Spinal cord (tissue), 10 donors: Measurements from ENCODE around the gene SYNE1. TPM values are rescaled to one million over a fixed set of nuclear protein-coding genes. Genes with fewer than 3 reads are reported as not detected.

Experiments used
- DNase-seq, 6 donors: peaks; one replicate each; pipeline versions ENCODE4 v3.0.0 to v3.0.0-alpha.2; 2013 to 2015; ENCODE audit warnings: low spot score in 6 of 6, low read depth in 4 of 6
- H3K27ac ChIP-seq: one replicate; pipeline ENCODE4 v1.5.1; 2013; ENCODE audit warnings: low read depth, low read length, control low read depth
- H3K27me3 ChIP-seq: one replicate; pipeline ENCODE4 v1.6.1; 2013; ENCODE audit warnings: low read length; ENCODE audit not compliant: control insufficient read depth, insufficient read depth
- H3K36me3 ChIP-seq: one replicate; pipeline ENCODE4 v1.6.1; 2013; ENCODE audit warnings: low read length; ENCODE audit not compliant: control insufficient read depth, insufficient read depth
- H3K4me1 ChIP-seq: one replicate; pipeline ENCODE4 v1.6.1; 2013; ENCODE audit warnings: low read length; ENCODE audit not compliant: control insufficient read depth, insufficient read depth
- H3K4me3 ChIP-seq: one replicate; pipeline ENCODE4 v1.5.1; 2013; ENCODE audit warnings: low read depth, low read length, control low read depth
- H3K9me3 ChIP-seq: one replicate; pipeline ENCODE4 v1.6.1; 2013; ENCODE audit warnings: low read length; ENCODE audit not compliant: control insufficient read depth, insufficient read depth
- WGBS: methylation state at CpG from one replicate; pipeline ENCODE4 v1.1.5; 2013; ENCODE audit warnings: missing lambda C conversion rate; ENCODE audit not compliant: insufficient coverage; 5-methylcytosine and 5-hydroxymethylcytosine counted together
- polyA plus RNA-seq, 2 donors: library from polyadenylated mRNA; unstranded; fragments of 120-200 nt; gene quantifications; one replicate each; pipeline ENCODE4 v1.2.1, GENCODE V29; 2013; ENCODE audit not compliant: insufficient read length in 2 of 2
- total RNA-seq, 2 donors: library from RNA; depleted of rRNA in 1 of 2; stranded (reverse); fragments of 120-200 nt in 1 of 2; fragments of >200 nt in 1 of 2; gene quantifications; one replicate each; pipeline versions ENCODE4 v1.2.3 to v1.2.4, GENCODE V29; 2013 to 2014
- donor health status: healthy.

SYNE1 gene
- total and polyA plus RNA-seq, 4 donors = 71.5 to 201 (median 105) TPM

DNA sequence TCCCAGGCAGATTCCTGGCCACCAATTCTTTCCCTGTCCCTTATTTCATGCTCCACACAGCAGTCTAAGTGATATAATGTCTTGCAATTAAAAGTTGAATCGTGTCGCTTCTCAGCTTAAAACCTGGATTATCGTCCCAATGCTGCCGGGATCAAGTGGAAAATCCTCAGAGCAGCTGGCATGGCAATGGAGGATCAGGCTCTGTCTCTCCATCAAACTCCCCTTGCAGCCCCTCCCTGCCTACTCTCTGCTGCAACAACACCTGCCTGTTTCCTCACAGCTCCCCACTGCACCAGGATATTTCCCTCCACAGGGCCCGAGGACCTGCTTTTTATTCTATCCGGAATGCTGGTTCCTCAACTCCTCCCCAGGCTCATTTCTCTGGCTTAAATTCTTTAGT is 277.1 kb downstream of the SYNE1 start:
- no peaks in the 10 kb centered on the region for H3K9me3 ChIP-seq
- no peak overlapping the region for H3K4me3 ChIP-seq
- H3K27me3 ChIP-seq = no peaks in the 10 kb centered on the region
- H3K36me3 ChIP-seq = peaks cover 3% of the 10 kb centered on the region
- no peak overlapping the region for H3K27ac ChIP-seq
- DNase-seq = no peak
- H3K4me1 ChIP-seq = no peaks in the 10 kb centered on the region
- 70% methylated on average over 4 of the region's 6 CpGs for WGBS

DNA sequence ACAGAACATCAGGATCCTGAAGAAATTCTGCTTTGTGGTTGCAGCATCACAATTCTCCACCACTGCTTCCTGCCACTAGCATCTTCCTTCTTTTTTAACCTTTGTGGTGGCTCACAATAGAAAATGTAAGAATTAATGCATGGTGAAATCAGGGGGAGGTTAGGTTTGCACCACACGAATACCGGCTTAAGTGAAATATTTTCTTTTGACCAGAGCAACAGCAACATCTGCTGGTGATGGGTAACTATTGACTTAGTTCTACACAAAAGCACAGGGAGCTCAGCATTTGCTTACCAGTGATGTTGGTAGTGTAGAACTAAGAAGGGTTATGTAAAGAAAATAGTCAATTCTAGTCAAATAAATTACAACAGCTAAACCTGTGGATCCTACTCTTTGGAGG is 280.5 kb downstream of the SYNE1 start:
- peaks cover 14% of the 10 kb centered on the region for H3K36me3 ChIP-seq
- H3K9me3 ChIP-seq = no peaks in the 10 kb centered on the region
- H3K4me3 ChIP-seq = no peak overlapping the region
- no peaks in the 10 kb centered on the region for H3K4me1 ChIP-seq
- DNase-seq = peak in 2 of 6 donors; percentile 17 to 73
- H3K27ac ChIP-seq = no peak overlapping the region
- no peaks in the 10 kb centered on the region for H3K27me3 ChIP-seq
- no CpG with 5 or more reads among the region's 2 CpGs for WGBS

DNA sequence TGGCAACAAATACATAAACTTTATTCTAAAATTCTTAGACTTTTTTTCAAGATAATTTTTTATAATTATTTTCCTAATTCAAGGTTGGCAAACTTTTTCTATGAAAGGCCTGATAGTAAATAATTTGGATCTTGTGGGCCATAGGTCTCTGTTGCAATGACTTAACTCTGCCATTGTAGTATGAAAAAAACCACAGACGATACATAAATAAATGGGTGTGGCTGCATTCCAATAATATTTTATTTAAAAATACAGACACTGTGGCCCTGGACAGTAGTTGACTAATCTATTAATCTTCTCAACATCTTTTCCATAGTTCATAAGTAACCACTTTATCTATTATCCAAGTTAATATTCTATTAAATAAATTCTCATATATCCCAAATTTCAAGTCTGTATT is 281.1 kb downstream of the SYNE1 start:
- Histone ChIP-seq H3K27ac (no peak overlapping the region), H3K4me3 (no peak overlapping the region), H3K27me3 (no peaks in the 10 kb centered on the region), H3K4me1 (no peaks in the 10 kb centered on the region), H3K36me3 (peaks cover 14% of the 10 kb centered on the region), H3K9me3 (no peaks in the 10 kb centered on the region)
- no CpG with 5 or more reads among the region's 1 CpG for WGBS
- DNase-seq = no peak

DNA sequence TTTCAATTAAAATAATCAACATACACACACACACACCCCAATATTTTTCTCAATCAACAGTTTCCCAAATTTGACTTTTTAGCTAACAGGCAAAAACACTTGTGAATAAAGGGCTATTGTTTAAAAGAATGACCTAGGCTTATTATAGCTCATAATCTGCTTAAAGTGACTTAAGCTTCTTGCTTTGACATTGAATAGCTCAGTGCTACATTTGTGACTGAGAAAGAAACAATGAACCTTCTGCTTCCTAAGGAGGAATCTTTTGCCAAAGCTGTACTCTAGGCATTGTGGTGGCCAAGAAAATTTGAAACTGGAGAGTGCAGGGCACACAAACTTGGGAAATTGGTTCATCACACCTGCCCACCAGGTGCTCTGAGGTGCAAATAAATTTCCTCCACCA is 282.0 kb downstream of the SYNE1 start:
- Histone ChIP-seq H3K27me3 (no peaks in the 10 kb centered on the region), H3K4me1 (no peaks in the 10 kb centered on the region), H3K9me3 (no peaks in the 10 kb centered on the region), H3K36me3 (peaks cover 15% of the 10 kb centered on the region), H3K4me3 (no peak overlapping the region), H3K27ac (no peak overlapping the region)
- DNase-seq = no peak

DNA sequence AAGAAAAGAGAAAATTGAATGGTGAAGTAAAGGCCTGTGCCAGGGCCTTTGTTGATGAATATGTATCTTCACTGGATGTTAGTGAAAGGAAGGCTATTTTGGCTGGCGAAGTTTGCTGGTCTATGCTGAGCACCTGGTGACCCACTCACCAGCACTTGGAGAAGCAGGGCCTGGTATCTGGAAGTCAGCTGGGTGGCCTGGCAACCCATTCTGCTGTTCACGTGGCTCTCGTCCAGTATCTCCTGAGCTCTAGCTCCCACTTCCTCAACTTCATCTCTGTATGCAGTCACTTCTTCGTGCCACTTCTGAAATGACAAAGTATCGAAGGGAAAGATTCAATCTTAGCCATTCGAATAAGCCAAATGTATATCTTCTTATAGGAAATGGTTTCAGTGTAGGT is 283.7 kb downstream of the SYNE1 start:
- H3K27me3 ChIP-seq = no peaks in the 10 kb centered on the region
- peaks cover 22% of the 10 kb centered on the region for H3K36me3 ChIP-seq
- no peaks in the 10 kb centered on the region for H3K4me1 ChIP-seq
- H3K4me3 ChIP-seq = no peak overlapping the region
- no peak for DNase-seq
- no peaks in the 10 kb centered on the region for H3K9me3 ChIP-seq
- 60% methylated on average over 1 of the region's 6 CpGs for WGBS
- no peak overlapping the region for H3K27ac ChIP-seq

DNA sequence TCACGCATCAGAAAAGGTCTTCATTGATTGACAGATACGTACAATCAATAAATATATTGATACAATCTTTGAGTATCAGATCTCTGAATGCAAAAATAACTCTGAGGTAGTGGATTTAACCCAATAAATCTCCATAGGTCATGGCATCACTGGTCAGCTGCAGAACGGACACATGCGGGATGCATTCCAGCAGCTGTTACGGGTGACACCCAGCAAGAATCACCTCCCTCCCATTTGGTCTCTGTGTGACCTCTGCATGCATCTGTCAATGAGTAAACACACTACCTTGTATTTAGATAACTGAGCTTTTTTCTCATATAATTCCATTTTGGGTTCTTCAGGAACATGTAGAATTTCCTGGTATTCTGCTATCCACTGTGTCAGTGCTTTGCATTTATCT is 285.4 kb downstream of the SYNE1 start:
- Histone ChIP-seq H3K4me1 (no peaks in the 10 kb centered on the region), H3K36me3 (peaks cover 32% of the 10 kb centered on the region), H3K9me3 (no peaks in the 10 kb centered on the region), H3K27me3 (no peaks in the 10 kb centered on the region), H3K4me3 (no peak overlapping the region), H3K27ac (no peak overlapping the region)
- WGBS = no CpG with 5 or more reads among the region's 5 CpGs
- no peak for DNase-seq

DNA sequence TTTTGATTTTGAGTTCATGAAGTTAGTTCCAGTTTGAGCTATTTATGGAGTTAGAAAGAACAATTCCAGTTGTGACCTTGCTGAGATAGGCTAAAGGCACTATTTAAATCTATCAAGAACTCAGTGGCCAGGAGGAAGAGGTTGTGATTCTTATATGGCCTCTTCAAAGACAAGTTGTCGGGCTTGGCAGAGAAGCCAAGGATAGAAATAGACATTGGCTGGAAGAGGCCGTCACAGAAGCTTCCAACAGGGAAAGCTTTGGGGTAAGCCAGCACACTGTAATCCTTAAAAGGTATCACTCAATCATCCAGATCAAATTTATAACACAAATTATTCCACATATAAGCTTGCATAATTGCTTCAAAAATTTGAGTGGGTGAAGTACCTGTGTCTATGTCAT is 286.1 kb downstream of the SYNE1 start:
- H3K4me3 ChIP-seq = no peak overlapping the region
- H3K27me3 ChIP-seq = no peaks in the 10 kb centered on the region
- H3K36me3 ChIP-seq = peaks cover 38% of the 10 kb centered on the region
- no CpG with 5 or more reads among the region's 2 CpGs for WGBS
- no peaks in the 10 kb centered on the region for H3K4me1 ChIP-seq
- no peak overlapping the region for H3K27ac ChIP-seq
- no peak for DNase-seq
- H3K9me3 ChIP-seq = no peaks in the 10 kb centered on the region

DNA sequence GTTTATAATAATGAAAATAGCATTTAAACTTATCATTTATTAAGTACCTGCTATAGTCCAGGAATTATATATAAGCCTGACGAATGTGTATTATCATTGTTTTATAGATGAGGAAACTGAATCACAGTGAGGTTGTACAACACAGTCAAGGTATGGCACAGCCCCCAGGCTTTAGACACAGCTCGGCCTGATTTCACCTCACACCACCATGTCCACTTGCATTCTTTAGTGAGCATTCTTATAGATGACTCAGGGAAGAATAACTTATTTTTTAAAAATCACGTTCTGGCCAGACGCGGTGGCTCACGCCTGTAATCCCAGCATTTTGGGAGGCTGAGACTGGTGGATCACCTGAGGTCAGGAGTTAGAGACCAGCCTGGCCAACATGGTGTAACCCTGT is 289.0 kb downstream of the SYNE1 start:
- Histone ChIP-seq H3K36me3 (peaks cover 38% of the 10 kb centered on the region), H3K4me1 (no peaks in the 10 kb centered on the region), H3K9me3 (no peaks in the 10 kb centered on the region), H3K27me3 (no peaks in the 10 kb centered on the region), H3K27ac (no peak overlapping the region), H3K4me3 (no peak overlapping the region)
- no peak for DNase-seq
- 100% methylated on average over 5 of the region's 6 CpGs for WGBS

DNA sequence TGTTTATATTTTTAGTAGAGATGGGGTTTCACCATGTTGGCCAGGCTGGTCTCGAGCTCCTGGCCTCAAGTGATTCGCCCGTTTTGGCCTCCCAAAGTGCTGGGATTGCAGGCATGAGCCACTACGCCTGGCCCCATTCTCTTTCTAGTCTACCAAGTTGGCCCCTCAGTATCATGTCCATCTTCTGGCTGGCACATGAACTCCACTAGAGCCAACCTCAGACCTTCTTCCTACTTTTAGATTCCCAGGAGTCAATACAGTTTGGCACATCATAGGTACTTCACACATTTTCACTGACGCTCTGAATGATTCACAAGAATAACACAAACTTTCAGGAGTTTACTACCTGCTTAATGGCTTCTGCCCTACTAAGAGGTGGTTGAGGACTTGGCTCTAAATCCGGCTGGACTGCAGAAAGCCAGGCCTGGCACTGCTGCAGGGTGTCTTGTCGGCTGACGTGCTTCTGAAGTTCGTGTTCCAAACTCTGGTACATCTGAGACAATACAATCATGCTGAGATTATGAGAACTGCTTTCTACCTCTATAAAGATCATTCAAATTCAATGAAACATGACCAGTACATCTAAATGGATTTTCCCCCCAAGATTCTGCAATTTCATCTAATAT is 293.3 kb downstream of the SYNE1 start:
- 87% methylated on average over 6 of the region's 9 CpGs for WGBS
- no peaks in the 10 kb centered on the region for H3K9me3 ChIP-seq
- no peak for DNase-seq

DNA sequence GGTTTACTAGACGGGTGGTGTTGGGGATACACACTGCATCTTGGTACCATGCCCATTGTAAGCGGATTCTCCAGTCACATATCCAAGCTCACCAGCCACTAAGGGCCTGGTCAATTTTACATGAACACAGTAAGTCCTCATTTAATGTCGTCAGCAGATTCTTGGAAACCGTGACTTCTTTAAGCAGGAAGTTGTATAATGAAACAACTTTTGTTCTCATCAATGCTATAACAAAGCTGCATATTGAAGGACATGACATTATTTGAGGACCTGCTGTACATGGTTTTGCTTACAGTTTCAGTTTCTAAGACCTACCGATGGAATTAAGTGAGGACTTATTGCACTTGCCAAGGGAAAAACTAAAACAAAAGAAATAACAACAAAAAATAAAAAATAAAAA is 295.6 kb downstream of the SYNE1 start:
- peaks cover 37% of the 10 kb centered on the region for H3K36me3 ChIP-seq
- no peak for DNase-seq
- no peaks in the 10 kb centered on the region for H3K27me3 ChIP-seq
- H3K4me3 ChIP-seq = no peak overlapping the region
- no peaks in the 10 kb centered on the region for H3K4me1 ChIP-seq
- no peak overlapping the region for H3K27ac ChIP-seq
- H3K9me3 ChIP-seq = no peaks in the 10 kb centered on the region
- 83% methylated on average over 1 of the region's 5 CpGs for whole genome bisulfite sequencing

More for the DNA sequence above, 293.3 kb downstream of the SYNE1 start:
- H3K4me3 ChIP-seq = no peak overlapping the region
- H3K36me3 ChIP-seq = peaks cover 35% of the 10 kb centered on the region
- H3K27me3 ChIP-seq = no peaks in the 10 kb centered on the region
- no peaks in the 10 kb centered on the region for H3K4me1 ChIP-seq
- H3K27ac ChIP-seq = no peak overlapping the region
